Measurements from ENCODE around the gene RABGAP1L.

The RABGAP1L gene

GRCh38 chr1:174657411-174657810 is 498.1 kb downstream of the RABGAP1L start:
- Histone ChIP-seq H3K27ac (ENCODE audit: low read depth in 2 of 2, low read length in 2 of 2) (no peak overlapping the region), H3K36me3 (ENCODE audit: control insufficient read depth in 2 of 2, insufficient read depth in 2 of 2, low read length in 2 of 2) (no peaks in the 10 kb centered on the region), H3K9me3 (ENCODE audit: control insufficient read depth in 2 of 2, low read length in 2 of 2) (no peaks in the 10 kb centered on the region), H3K27me3 (ENCODE audit: control insufficient read depth in 2 of 2, insufficient read depth in 2 of 2, low read length in 2 of 2) (no peaks in the 10 kb centered on the region), H3K4me3 (ENCODE audit: low read length in 2 of 2) (no peak overlapping the region), H3K4me1 (ENCODE audit: control insufficient read depth in 2 of 2, insufficient read depth in 2 of 2, low read length in 2 of 2) (no peaks in the 10 kb centered on the region), H3K9ac (ENCODE audit: low read depth in 1 of 2, low read length in 2 of 2) (no peak overlapping the region)

GRCh38 chr1:174657893-174658292 is 498.6 kb downstream of the RABGAP1L start:
- no peaks in the 10 kb centered on the region for H3K27me3 ChIP-seq (ENCODE audit: control insufficient read depth in 2 of 2, insufficient read depth in 2 of 2, low read length in 2 of 2)
- H3K27ac ChIP-seq (ENCODE audit: low read depth in 2 of 2, low read length in 2 of 2), result no peak overlapping the region
- H3K9me3 ChIP-seq (ENCODE audit: control insufficient read depth in 2 of 2, low read length in 2 of 2), result no peaks in the 10 kb centered on the region
- no peaks in the 10 kb centered on the region for H3K4me1 ChIP-seq (ENCODE audit: control insufficient read depth in 2 of 2, insufficient read depth in 2 of 2, low read length in 2 of 2)
- H3K9ac ChIP-seq (ENCODE audit: low read depth in 1 of 2, low read length in 2 of 2), result no peak overlapping the region
- H3K36me3 ChIP-seq (ENCODE audit: control insufficient read depth in 2 of 2, insufficient read depth in 2 of 2, low read length in 2 of 2), result no peaks in the 10 kb centered on the region
- no peak overlapping the region for H3K4me3 ChIP-seq (ENCODE audit: low read length in 2 of 2)

GRCh38 chr1:174659823-174660222 is 500.5 kb downstream of the RABGAP1L start:
- no peaks in the 10 kb centered on the region for H3K36me3 ChIP-seq (ENCODE audit: control insufficient read depth in 2 of 2, insufficient read depth in 2 of 2, low read length in 2 of 2)
- H3K9ac ChIP-seq (ENCODE audit: low read depth in 1 of 2, low read length in 2 of 2), result no peak overlapping the region
- H3K4me1 ChIP-seq (ENCODE audit: control insufficient read depth in 2 of 2, insufficient read depth in 2 of 2, low read length in 2 of 2), result no peaks in the 10 kb centered on the region
- no peak overlapping the region for H3K27ac ChIP-seq (ENCODE audit: low read depth in 2 of 2, low read length in 2 of 2)
- no peak overlapping the region for H3K4me3 ChIP-seq (ENCODE audit: low read length in 2 of 2)
- H3K27me3 ChIP-seq (ENCODE audit: control insufficient read depth in 2 of 2, insufficient read depth in 2 of 2, low read length in 2 of 2), result no peaks in the 10 kb centered on the region
- H3K9me3 ChIP-seq (ENCODE audit: control insufficient read depth in 2 of 2, low read length in 2 of 2), result no peaks in the 10 kb centered on the region

- Histone ChIP-seq H3K4me1 (ENCODE audit: control insufficient read depth in 2 of 2, insufficient read depth in 2 of 2, low read length in 2 of 2) (no peaks in the 10 kb centered on the region), H3K27ac (ENCODE audit: low read depth in 2 of 2, low read length in 2 of 2) (no peak overlapping the region), H3K9ac (ENCODE audit: low read depth in 1 of 2, low read length in 2 of 2) (no peak overlapping the region), H3K36me3 (ENCODE audit: control insufficient read depth in 2 of 2, insufficient read depth in 2 of 2, low read length in 2 of 2) (no peaks in the 10 kb centered on the region), H3K27me3 (ENCODE audit: control insufficient read depth in 2 of 2, insufficient read depth in 2 of 2, low read length in 2 of 2) (no peaks in the 10 kb centered on the region), H3K9me3 (ENCODE audit: control insufficient read depth in 2 of 2, low read length in 2 of 2) (no peaks in the 10 kb centered on the region), H3K4me3 (ENCODE audit: low read length in 2 of 2) (no peak overlapping the region)
Observed at GRCh38 chr1:174660476-174660875, 501.2 kb downstream of the RABGAP1L start.

- no peaks in the 10 kb centered on the region for H3K27me3 ChIP-seq (ENCODE audit: control insufficient read depth in 2 of 2, insufficient read depth in 2 of 2, low read length in 2 of 2)
- no peak overlapping the region for H3K27ac ChIP-seq (ENCODE audit: low read depth in 2 of 2, low read length in 2 of 2)
- no peak overlapping the region for H3K4me3 ChIP-seq (ENCODE audit: low read length in 2 of 2)
- no peaks in the 10 kb centered on the region for H3K36me3 ChIP-seq (ENCODE audit: control insufficient read depth in 2 of 2, insufficient read depth in 2 of 2, low read length in 2 of 2)
- no peak overlapping the region for H3K9ac ChIP-seq (ENCODE audit: low read depth in 1 of 2, low read length in 2 of 2)
- H3K9me3 ChIP-seq (ENCODE audit: control insufficient read depth in 2 of 2, low read length in 2 of 2), result no peaks in the 10 kb centered on the region
- H3K4me1 ChIP-seq (ENCODE audit: control insufficient read depth in 2 of 2, insufficient read depth in 2 of 2, low read length in 2 of 2), result no peaks in the 10 kb centered on the region
Observed at GRCh38 chr1:174663358-174663757, 504.0 kb downstream of the RABGAP1L start.

- no peaks in the 10 kb centered on the region for H3K4me1 ChIP-seq (ENCODE audit: control insufficient read depth in 2 of 2, insufficient read depth in 2 of 2, low read length in 2 of 2)
- no peak overlapping the region for H3K4me3 ChIP-seq (ENCODE audit: low read length in 2 of 2)
- no peaks in the 10 kb centered on the region for H3K9me3 ChIP-seq (ENCODE audit: control insufficient read depth in 2 of 2, low read length in 2 of 2)
- no peak overlapping the region for H3K9ac ChIP-seq (ENCODE audit: low read depth in 1 of 2, low read length in 2 of 2)
- no peak overlapping the region for H3K27ac ChIP-seq (ENCODE audit: low read depth in 2 of 2, low read length in 2 of 2)
- H3K36me3 ChIP-seq (ENCODE audit: control insufficient read depth in 2 of 2, insufficient read depth in 2 of 2, low read length in 2 of 2), result no peaks in the 10 kb centered on the region
- no peaks in the 10 kb centered on the region for H3K27me3 ChIP-seq (ENCODE audit: control insufficient read depth in 2 of 2, insufficient read depth in 2 of 2, low read length in 2 of 2)
Observed at GRCh38 chr1:174666248-174666647, 506.9 kb downstream of the RABGAP1L start.

GRCh38 chr1:174671826-174672225 is 512.5 kb downstream of the RABGAP1L start:
- H3K9me3 ChIP-seq (ENCODE audit: control insufficient read depth in 2 of 2, low read length in 2 of 2), result no peaks in the 10 kb centered on the region
- no peaks in the 10 kb centered on the region for H3K36me3 ChIP-seq (ENCODE audit: control insufficient read depth in 2 of 2, insufficient read depth in 2 of 2, low read length in 2 of 2)
- H3K27ac ChIP-seq (ENCODE audit: low read depth in 2 of 2, low read length in 2 of 2), result no peak overlapping the region
- no peak overlapping the region for H3K4me3 ChIP-seq (ENCODE audit: low read length in 2 of 2)
- H3K9ac ChIP-seq (ENCODE audit: low read depth in 1 of 2, low read length in 2 of 2), result no peak overlapping the region
- H3K27me3 ChIP-seq (ENCODE audit: control insufficient read depth in 2 of 2, insufficient read depth in 2 of 2, low read length in 2 of 2), result no peaks in the 10 kb centered on the region
- H3K4me1 ChIP-seq (ENCODE audit: control insufficient read depth in 2 of 2, insufficient read depth in 2 of 2, low read length in 2 of 2), result no peaks in the 10 kb centered on the region

GRCh38 chr1:174676856-174677255 is 517.5 kb downstream of the RABGAP1L start:
- Histone ChIP-seq H3K36me3 (ENCODE audit: control insufficient read depth in 2 of 2, insufficient read depth in 2 of 2, low read length in 2 of 2) (no peaks in the 10 kb centered on the region), H3K4me1 (ENCODE audit: control insufficient read depth in 2 of 2, insufficient read depth in 2 of 2, low read length in 2 of 2) (no peaks in the 10 kb centered on the region), H3K9me3 (ENCODE audit: control insufficient read depth in 2 of 2, low read length in 2 of 2) (no peaks in the 10 kb centered on the region), H3K27ac (ENCODE audit: low read depth in 2 of 2, low read length in 2 of 2) (no peak overlapping the region), H3K9ac (ENCODE audit: low read depth in 1 of 2, low read length in 2 of 2) (no peak overlapping the region), H3K27me3 (ENCODE audit: control insufficient read depth in 2 of 2, insufficient read depth in 2 of 2, low read length in 2 of 2) (no peaks in the 10 kb centered on the region), H3K4me3 (ENCODE audit: low read length in 2 of 2) (no peak overlapping the region)

GRCh38 chr1:174678657-174679056 is 519.3 kb downstream of the RABGAP1L start:
- Histone ChIP-seq H3K36me3 (ENCODE audit: control insufficient read depth in 2 of 2, insufficient read depth in 2 of 2, low read length in 2 of 2) (no peaks in the 10 kb centered on the region), H3K4me3 (ENCODE audit: low read length in 2 of 2) (no peak overlapping the region), H3K9me3 (ENCODE audit: control insufficient read depth in 2 of 2, low read length in 2 of 2) (no peaks in the 10 kb centered on the region), H3K27me3 (ENCODE audit: control insufficient read depth in 2 of 2, insufficient read depth in 2 of 2, low read length in 2 of 2) (no peaks in the 10 kb centered on the region), H3K9ac (ENCODE audit: low read depth in 1 of 2, low read length in 2 of 2) (no peak overlapping the region), H3K4me1 (ENCODE audit: control insufficient read depth in 2 of 2, insufficient read depth in 2 of 2, low read length in 2 of 2) (no peaks in the 10 kb centered on the region), H3K27ac (ENCODE audit: low read depth in 2 of 2, low read length in 2 of 2) (no peak overlapping the region)

- Histone ChIP-seq H3K27me3 (ENCODE audit: control insufficient read depth in 2 of 2, insufficient read depth in 2 of 2, low read length in 2 of 2) (no peaks in the 10 kb centered on the region), H3K36me3 (ENCODE audit: control insufficient read depth in 2 of 2, insufficient read depth in 2 of 2, low read length in 2 of 2) (no peaks in the 10 kb centered on the region), H3K9me3 (ENCODE audit: control insufficient read depth in 2 of 2, low read length in 2 of 2) (no peaks in the 10 kb centered on the region), H3K27ac (ENCODE audit: low read depth in 2 of 2, low read length in 2 of 2) (no peak overlapping the region), H3K4me3 (ENCODE audit: low read length in 2 of 2) (no peak overlapping the region), H3K4me1 (ENCODE audit: control insufficient read depth in 2 of 2, insufficient read depth in 2 of 2, low read length in 2 of 2) (no peaks in the 10 kb centered on the region), H3K9ac (ENCODE audit: low read depth in 1 of 2, low read length in 2 of 2) (no peak overlapping the region)
Observed at GRCh38 chr1:174680101-174680500, 520.8 kb downstream of the RABGAP1L start.

GRCh38 chr1:174682419-174683008 is 523.2 kb downstream of the RABGAP1L start:
- Histone ChIP-seq H3K27me3 (ENCODE audit: control insufficient read depth in 2 of 2, insufficient read depth in 2 of 2, low read length in 2 of 2) (no peaks in the 10 kb centered on the region), H3K4me3 (ENCODE audit: low read length in 2 of 2) (no peak overlapping the region), H3K9ac (ENCODE audit: low read depth in 1 of 2, low read length in 2 of 2) (no peak overlapping the region), H3K4me1 (ENCODE audit: control insufficient read depth in 2 of 2, insufficient read depth in 2 of 2, low read length in 2 of 2) (no peaks in the 10 kb centered on the region), H3K36me3 (ENCODE audit: control insufficient read depth in 2 of 2, insufficient read depth in 2 of 2, low read length in 2 of 2) (no peaks in the 10 kb centered on the region), H3K9me3 (ENCODE audit: control insufficient read depth in 2 of 2, low read length in 2 of 2) (no peaks in the 10 kb centered on the region), H3K27ac (ENCODE audit: low read depth in 2 of 2, low read length in 2 of 2) (no peak overlapping the region)
